HG03066 (cell line): ENCODE data around the gene CEP290.
"Not testable (repeated sequence)": the region's sequence is repeated elsewhere in the genome, so short reads cannot be mapped to it uniquely, and the experiment has no call there.

ENCODE experiments used
- ATAC-seq: cut with Tn5 transposase; IDR thresholded peaks from one replicate; pipeline ENCODE4 v1.9.1; 2021; ENCODE audit warnings: low read depth; ENCODE audit not compliant: unreplicated experiment

The CEP290 gene

DNA sequence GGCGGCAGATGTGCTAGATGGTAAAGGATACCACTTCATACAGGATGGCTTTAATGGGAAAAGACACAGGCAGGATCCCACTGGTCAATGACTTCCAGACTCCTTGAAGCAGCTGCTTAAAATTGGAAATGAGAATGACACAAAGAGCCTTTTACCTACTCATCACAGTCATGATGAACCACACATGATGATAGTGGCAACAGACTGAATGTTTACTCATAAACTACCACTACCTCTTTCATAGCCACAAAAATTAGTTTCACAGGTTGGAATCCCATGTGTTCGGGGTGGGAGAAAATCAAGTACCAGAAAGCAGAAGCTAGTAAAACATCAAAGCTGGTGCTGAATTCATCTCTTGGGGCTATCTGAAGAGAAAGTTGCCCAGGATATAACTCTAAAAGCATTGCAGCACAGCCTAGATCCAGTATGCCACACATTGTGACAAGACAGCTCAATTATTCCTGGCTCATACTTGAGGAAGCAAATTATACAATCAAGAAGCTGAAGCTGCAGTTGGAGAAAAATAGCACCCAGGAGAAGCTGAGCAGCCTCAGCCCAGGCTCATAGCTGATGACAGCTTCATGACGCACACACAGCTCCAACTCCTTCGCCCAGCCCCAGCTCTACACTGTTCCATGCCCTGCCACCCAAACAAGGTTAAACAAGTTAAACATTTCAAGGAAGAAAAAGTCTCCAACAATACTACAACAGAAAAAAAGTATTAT lies 83.7 kb downstream of the CEP290 start:
- ATAC-seq, result no peak

DNA sequence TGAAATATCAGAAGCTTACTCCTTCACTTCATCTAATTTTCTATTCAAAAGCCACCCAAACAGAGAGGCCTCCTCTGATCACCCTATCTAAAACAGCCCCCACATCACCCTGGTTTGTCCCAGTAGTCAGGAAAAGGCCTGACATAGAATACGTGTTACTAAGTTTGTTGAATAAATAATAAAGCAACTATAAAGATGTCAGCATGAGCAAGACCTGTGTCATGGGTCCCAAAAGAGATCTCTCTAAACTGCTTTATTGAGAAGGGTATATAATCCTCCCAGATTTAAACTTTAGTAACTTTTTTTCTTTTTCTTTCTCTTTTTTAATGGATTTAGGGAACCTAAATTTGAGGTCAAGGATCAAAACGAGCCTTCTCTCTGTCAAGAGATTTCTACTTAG lies 85.3 kb downstream of the CEP290 start:
- no peak for ATAC-seq

DNA sequence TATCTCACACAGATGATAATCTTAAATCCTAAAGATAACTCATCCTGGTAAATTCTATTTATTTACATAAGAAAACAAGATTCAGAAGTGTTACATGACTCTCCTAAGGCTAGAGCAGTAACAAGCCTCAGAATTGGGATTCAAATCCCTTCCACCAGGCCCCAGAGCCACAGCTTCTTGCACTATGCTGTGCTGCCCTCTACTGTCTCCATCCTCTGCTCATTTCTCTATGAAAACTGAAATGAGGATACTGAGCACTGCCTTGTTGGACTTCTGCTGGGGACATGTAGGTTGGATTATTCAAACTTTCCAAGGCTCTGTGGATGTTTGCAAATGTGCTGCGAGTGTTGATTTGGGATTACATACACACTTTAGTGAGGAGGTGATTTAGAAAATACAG lies 89.2 kb downstream of the CEP290 start:
- ATAC-seq, result peak; percentile 62

DNA sequence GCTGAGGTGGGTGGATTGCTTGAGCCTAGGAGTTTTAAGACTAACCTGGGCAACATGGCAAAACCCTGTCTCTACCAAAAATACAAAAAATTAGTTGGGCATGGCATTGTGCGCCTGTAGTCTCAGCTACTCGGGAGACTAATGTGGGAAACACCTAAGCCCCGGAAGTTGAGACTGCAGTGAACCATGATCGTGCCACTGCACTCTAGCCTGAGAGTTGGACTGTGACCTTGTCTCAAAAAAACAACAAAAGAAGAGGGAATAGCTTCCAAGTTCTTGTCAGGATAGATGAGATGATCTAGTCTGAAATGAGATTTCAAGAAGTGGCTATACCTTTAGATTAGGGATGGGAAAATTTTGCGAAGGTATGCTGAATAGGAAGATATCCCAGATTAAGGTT lies 97.9 kb downstream of the CEP290 start:
- ATAC-seq, result no peak

DNA sequence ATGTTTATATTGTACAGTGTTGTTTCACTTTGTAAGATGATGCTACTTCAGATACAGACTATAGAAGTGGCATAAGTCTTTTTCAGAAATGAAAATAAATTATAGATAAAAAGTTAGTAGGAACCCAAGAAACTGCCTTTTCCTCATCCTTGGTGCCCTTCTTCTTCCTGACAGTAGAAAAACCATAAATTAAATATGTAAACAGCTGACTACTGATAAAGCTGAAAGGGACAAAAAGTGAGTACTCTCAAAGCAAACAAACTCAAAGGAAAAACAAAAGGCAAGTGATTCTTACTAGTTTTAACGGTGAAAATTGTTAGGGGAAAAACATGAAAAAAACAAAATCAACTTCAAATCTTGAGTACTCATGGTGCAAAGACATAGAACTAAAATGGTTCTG lies 104.1 kb downstream of the CEP290 start:
- no peak for ATAC-seq

DNA sequence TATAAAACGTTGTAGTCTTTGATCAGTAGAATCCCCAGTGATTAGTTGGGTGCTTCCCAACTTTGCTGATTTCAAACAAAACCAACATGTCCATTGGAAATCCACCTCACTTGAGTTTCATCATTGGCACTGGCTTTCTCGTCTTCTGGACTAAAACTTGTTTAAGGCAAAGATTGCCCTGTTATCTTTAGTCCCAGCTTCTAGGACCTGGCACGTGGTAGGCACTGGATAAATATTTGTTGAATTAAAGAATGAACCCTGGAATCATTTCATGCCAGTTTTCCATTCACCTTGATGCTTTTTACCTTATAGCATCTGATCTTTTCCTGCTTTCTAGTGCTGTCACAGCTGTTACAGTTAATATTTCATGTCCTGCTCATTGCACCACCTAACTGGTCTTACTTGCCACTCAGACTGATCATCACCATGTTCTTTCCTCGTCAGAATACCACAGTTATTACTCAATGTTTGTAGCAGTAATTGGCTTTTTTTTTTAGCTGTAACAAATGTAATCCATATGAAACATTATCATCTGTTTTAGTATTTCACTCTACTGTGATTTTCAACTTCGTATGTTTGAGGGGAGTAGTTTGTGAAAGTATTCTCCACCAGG lies 105.4 kb downstream of the CEP290 start:
- no peak for ATAC-seq

DNA sequence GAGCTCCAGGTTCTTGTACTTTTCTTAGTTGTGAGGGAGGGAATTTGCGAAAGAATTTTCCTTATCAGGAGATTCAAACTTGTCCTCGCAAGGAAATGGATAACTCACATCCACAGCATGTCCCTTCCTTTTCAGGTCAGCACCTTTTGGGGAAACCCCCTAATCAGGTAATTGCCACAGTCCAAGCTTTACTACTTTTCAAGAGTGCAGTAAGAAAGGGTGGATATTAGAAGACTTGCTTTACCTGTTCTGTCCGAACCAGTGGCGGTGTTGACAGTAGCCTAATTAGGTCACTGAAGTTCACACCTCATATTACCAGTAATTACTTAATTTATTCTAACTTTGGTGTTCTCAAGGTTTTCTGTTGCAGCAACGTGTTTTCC lies 106.0 kb downstream of the CEP290 start:
- peak; percentile 9 for ATAC-seq

DNA sequence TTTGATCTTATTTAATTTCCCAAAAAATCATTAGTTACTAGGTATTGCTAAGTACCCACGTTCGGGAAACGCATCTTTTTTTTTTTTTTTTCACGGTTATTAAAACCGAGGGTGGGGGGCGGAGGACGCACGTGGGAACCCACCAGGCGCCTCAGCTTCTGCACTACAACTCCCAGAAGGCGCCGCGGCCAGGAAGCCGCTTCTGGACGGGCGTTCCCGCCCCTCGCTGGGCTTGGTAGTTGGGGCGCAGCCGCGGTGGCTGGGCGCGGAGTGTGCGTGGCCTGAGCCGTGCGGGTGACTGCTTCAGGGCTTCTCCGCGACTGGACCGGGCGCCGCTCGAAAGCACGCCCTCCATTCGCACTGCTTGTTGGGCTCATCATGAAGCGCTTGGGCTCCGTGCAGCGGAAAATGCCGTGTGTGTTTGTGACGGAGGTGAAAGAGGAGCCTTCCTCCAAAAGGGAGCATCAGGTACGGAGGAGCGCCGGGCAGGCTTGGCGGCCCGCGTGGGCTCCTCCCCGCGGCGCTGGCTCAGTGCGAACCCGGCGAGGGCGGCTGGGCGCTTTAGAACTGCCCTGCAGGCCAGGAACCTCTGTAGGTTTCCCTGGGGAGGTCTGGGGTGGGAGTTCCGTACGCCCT lies 106.5 kb downstream of the CEP290 start:
- ATAC-seq, result peak; percentile 99

DNA sequence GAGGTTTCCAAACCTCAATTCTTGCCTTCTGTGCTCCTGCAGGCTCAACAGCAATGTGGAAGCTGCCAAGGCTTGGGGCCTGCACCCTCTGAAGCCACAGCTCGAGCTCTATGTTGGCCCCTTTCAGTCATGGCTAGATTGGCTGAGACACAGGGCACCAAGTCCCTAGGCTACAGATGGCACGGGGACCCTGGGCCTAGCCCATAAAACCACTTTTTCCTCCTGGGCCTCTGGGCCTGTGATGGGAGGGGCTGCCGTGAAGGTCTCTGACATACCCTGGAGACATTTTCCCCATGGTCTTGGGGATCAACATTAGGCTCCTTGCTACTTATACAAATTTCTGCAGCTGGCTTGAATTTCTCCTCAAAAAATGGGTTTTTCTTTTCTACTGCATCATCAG lies 110.7 kb downstream of the CEP290 start:
- not testable (repeated sequence) for ATAC-seq

DNA sequence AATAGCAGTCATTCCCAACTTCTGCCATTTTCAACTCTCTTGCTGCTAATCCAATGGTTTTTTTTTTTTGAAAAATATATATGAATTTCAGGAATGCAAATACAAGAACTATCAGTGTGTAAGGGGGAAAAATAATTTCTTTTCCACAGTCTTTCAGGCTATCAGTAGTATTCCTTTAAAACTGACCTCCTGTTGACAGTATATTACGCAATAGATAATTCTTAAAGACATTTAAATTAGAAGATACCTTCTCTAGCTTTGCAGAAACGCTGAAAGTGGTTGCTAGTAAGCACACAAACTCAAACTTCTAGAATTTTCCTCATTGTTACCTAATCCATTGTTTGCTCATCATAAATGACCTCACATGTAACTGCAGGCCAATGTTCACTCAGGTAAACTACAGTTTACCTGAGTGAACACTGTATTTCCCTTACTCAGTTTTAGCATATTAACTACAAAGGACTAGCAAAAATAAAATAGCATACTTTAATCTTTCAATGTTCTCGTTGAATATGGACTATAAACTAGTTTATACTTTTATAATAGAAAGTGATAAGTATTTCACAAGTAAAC lies 112.7 kb downstream of the CEP290 start, which contains the start of gene C12orf50:
C12orf50 (minus strand) TSS at position 309 of the 573 bp plus-strand sequence. CDS start 2,439 bp downstream, outside the sequence.
- no peak for ATAC-seq

DNA sequence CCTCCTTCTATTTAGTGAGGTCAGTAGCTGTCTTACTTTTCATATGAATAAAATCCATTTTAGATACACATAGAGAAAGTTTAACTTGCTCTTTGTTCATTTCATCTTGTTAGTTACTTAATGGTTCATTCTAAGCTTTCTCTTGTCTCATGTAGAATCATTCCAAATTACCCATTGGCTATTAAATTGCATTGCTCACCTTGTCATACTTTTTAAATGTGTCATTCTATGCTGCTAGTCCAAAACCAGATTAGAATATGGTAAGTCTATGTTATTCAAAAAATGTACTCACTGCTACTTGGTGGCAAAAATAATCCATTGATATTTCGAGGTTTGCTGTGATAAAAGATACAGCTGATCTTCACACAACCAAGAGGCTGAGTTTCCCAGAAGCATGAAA lies 115.7 kb downstream of the CEP290 start:
- ATAC-seq, result no peak

DNA sequence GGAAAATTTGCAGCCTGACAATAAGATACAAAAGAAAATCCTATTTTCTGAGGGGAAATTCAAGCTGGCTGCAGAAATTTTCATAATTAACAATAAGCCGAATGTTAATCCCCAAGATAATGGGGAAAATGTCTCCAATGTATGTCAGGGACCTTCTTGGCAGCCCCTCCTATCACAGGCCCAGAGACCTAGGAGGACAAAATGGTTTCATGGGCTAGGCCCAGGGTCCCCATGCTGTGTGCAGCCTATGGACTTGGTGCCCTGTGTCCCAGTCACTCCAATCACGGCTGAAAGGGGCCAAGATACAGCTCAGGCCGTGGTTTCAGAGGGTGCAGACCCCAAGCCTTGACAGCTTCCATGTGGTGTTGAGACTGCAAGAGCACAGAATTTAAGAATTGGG lies 123.9 kb downstream of the CEP290 start:
- ATAC-seq, result no peak

DNA sequence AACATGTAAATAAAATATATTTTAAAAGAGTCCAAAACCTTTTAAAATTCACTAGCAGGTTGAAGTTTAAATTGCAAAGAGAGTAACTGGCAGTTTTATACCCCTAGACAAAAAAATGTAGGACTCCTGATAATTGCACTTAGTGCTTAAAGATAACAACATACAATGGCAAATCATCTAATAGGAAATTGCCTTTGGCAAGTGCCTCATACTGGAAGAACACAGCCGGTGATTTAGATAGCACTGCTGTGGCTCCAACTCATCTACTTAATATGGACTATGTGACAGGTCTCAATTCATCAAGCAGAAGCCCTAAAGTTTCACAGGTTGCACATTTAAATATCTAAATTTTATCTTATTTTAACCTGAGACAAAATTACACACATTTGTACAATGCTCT lies 126.1 kb downstream of the CEP290 start:
- no peak for ATAC-seq

DNA sequence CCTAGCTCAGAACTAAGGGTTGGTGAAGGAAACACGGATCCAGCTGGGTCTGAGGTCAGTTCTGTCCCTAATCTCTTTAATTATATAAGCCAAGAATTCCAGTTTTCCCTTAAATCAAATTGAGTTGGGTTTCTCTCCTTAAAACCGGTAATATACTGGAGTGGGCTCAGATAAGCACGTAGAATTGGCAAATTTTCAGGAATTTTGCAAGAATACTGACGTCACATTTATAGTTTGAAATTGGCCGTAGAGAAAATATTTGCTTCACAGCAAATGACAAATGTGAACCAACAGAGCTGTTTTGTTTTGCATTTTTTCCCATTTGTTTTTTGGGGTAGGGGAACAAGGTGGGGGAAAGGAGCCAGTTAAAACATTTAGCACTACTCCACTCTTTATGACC lies 130.1 kb downstream of the CEP290 start:
- ATAC-seq, result no peak

DNA sequence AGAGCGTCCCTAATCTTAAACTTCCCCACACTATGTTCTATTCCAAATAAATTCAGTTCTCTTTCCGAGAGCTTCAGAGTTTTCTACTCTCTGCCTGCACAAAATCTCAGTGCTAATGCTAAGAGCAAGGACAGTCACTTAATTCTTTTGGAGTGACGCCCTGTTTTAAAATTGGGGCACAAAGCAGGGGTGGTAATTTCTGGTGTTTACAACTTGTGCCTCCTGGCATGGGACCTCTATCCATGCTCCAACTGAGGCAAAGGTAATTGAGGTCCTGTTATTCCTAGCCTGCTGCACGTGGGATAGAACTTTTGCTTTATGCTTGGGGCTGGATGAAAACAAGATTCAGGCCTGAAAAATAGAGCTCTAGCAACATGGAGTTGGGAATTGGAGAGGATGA lies 135.5 kb downstream of the CEP290 start:
- ATAC-seq, result no peak

DNA sequence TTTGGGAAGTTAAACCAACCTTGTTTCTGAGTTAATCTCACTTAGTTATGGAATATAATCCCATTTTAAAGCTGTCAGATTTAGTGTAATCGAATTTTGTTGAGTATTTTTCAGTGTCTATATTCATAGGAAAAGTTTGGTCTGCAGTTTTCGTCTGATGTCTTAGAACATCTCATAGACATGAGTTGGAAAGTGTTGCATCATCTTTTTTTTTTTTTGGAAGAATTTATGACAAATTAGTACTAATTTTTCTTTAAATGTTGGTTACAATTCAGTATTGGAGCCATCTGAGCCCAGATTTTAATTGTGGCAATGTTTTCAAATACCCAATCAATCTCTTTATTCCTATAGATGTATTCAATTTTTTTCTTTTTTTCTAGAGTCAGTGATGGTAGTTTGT lies 140.6 kb downstream of the CEP290 start:
- ATAC-seq, result no peak
